Upper lobe of left lung (tissue), 4 donors: ENCODE measurements around the gene IER3.

Experiments used
- CTCF ChIP-seq, 6 experiments: fragments of 450-650 bp in 4 of 6; fragments of 200-600 bp in 2 of 6; sonication (generic) in 2 of 6; IDR thresholded peaks; one replicate each; pipeline ENCODE4 v1.5.1; 2016 to 2019; ENCODE audit warnings: antibody characterized with exemption in 6 of 6
- EP300 ChIP-seq, 4 donors: sonication (generic); formaldehyde crosslinking; IDR thresholded peaks; one replicate each; pipeline ENCODE4 v1.5.1; 2017; ENCODE audit warnings: antibody characterized with exemption in 4 of 4, control low read depth in 2 of 4
- POLR2A ChIP-seq, 4 donors: fragments of 450-650 bp; IDR thresholded peaks; one replicate each; pipeline ENCODE4 v1.5.1; 2016 to 2017; ENCODE audit warnings: antibody characterized with exemption in 4 of 4, mild to moderate bottlenecking in 2 of 4

DNA sequence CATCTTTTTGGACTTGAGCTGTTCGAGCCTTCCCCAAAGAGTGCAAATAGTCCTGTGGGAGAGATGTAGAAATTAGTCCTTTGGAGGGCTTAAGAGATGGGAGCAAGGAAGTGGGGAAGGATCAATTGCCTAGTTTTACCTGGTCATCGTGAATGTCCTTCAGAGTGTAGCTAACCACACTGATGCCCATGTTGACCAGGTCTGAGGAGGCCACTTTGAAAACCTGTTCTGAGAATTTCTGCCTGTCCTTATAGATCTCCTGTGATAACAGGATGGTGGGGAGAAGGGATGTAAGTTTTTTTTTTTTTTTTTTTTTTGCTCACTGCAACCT is 3.8 kb downstream of the IER3 start:
- TF ChIP-seq CTCF (IDR thresholded peaks at IDR 0.05) (no peak), POLR2A (IDR thresholded peaks at IDR 0.05) (no peak), EP300 (IDR thresholded peaks at IDR 0.05) (no peak)
